Astrocyte (in vitro differentiated cells and primary cell): Measurements from ENCODE around the gene MT1E. TPM values are rescaled to one million over a fixed set of nuclear protein-coding genes. Genes with fewer than 3 reads are reported as not detected.

ENCODE experiments used
- DNase-seq: peaks from one replicate; pipeline ENCODE4 v3.0.0-alpha.2; 2010; ENCODE audit warnings: low read depth
- FAIRE-seq: peaks from 2 replicates; lab custom pipeline; 2011; peaks lifted over from hg19 to GRCh38; lab: Jason Lieb, UNC
- H2AFZ ChIP-seq: 2 replicates; pipeline ENCODE4 v1.6.0; 2012; ENCODE audit warnings: low read depth, low read length, inconsistent platforms
- H3K27ac ChIP-seq: 2 replicates; pipeline ENCODE4 v1.5.1; 2011; ENCODE audit warnings: low read depth, low read length, inconsistent platforms
- H3K27me3 ChIP-seq: 2 replicates; pipeline ENCODE4 v1.6.0; 2011; ENCODE audit warnings: low read length, inconsistent platforms; ENCODE audit not compliant: insufficient read depth
- H3K36me3 ChIP-seq: 2 replicates; pipeline ENCODE4 v1.5.1; 2011; ENCODE audit warnings: low read length, inconsistent platforms; ENCODE audit not compliant: insufficient read depth
- H3K4me1 ChIP-seq: 2 replicates; pipeline ENCODE4 v1.5.1; 2011; ENCODE audit warnings: low read length, inconsistent platforms; ENCODE audit not compliant: insufficient read depth
- H3K4me2 ChIP-seq: 2 replicates; pipeline ENCODE4 v1.6.0; 2012; ENCODE audit warnings: low read length, inconsistent platforms
- H3K4me3 ChIP-seq: 2 replicates; pipeline ENCODE4 v1.5.1; 2011; ENCODE audit warnings: low read depth, mild to moderate bottlenecking, low read length, inconsistent platforms; ENCODE audit not compliant: insufficient read depth
- H3K79me2 ChIP-seq: 2 replicates; pipeline ENCODE4 v1.6.0; 2012; ENCODE audit warnings: mild to moderate bottlenecking, low read length, inconsistent platforms; ENCODE audit not compliant: insufficient read depth
- H3K9ac ChIP-seq: 2 replicates; pipeline ENCODE4 v1.6.0; 2012; ENCODE audit warnings: mild to moderate bottlenecking, low read length, inconsistent platforms
- H3K9me3 ChIP-seq: 2 replicates; pipeline ENCODE4 v1.5.1; 2012; ENCODE audit warnings: low read depth, mild to moderate bottlenecking, low read length, inconsistent platforms; ENCODE audit not compliant: insufficient read depth
- H4K20me1 ChIP-seq: 2 replicates; pipeline ENCODE4 v1.6.0; 2012; ENCODE audit warnings: low read length, inconsistent platforms; ENCODE audit not compliant: insufficient read depth
- H3K27ac Mint-ChIP-seq: one replicate; pipeline ENCODE4 v1.8.0; 2021; ENCODE audit warnings: mild to moderate bottlenecking, mixed read lengths; ENCODE audit not compliant: unreplicated experiment
- H3K27me3 Mint-ChIP-seq: one replicate; pipeline ENCODE4 v1.8.0; 2021; ENCODE audit warnings: low read depth, mixed read lengths; ENCODE audit not compliant: unreplicated experiment
- H3K36me3 Mint-ChIP-seq: one replicate; pipeline ENCODE4 v1.8.0; 2021; ENCODE audit warnings: low read depth, mixed read lengths; ENCODE audit not compliant: unreplicated experiment
- H3K4me1 Mint-ChIP-seq: one replicate; pipeline ENCODE4 v1.8.0; 2021; ENCODE audit warnings: low read depth, mixed read lengths; ENCODE audit not compliant: unreplicated experiment
- H3K4me3 Mint-ChIP-seq: one replicate; pipeline ENCODE4 v1.8.0; 2021; ENCODE audit warnings: mild to moderate bottlenecking, moderate library complexity, mixed read lengths; ENCODE audit not compliant: unreplicated experiment
- H3K9me3 Mint-ChIP-seq: one replicate; pipeline ENCODE4 v1.8.0; 2021; ENCODE audit warnings: mild to moderate bottlenecking, mixed read lengths; ENCODE audit not compliant: unreplicated experiment
- EZH2 ChIP-seq: IDR thresholded peaks from 2 replicates; pipeline ENCODE4 v1.6.1; 2012; ENCODE audit warnings: mild to moderate bottlenecking, low read length, inconsistent platforms; ENCODE audit not compliant: insufficient read depth
- total RNA-seq: library from RNA; stranded (reverse); gene quantifications from 2 replicates; pipeline ENCODE4 v1.2.1, GENCODE V29; 2021
- TF ChIP-seq, protein P1 (sequence below): IDR thresholded peaks from 2 replicates; pipeline ENCODE4 v1.5.1; 2011; ENCODE audit warnings: low read depth, mild to moderate bottlenecking, inconsistent platforms, low read length, moderate library complexity; ENCODE audit not compliant: insufficient read depth

The MT1E gene
- total RNA-seq, 1 donor from 2014 or later: 11.9 TPM

DNA sequence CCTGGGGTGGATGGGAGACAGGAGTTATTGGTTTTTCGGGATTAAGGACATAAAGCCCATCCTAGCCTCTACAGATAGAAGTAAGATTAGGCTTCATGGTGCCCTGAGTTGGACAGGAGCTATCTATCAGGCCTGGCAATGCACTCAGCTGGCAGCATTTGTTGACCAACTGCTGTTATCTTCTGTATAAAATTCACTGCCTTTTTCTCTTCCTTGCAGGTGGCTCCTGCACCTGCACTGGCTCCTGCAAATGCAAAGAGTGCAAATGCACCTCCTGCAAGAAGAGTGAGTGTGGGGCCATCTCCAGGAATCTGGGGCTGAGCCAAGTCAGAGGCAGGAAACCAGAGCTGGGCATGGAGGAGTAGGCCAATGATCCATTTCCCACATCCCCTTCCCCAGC is 13.5 kb downstream of the MT1E start:
- Histone ChIP-seq H3K36me3 (no peaks in the 10 kb centered on the region), H3K4me1 (peaks cover 24% of the 10 kb centered on the region), H3K4me3 (no peak overlapping the region), H3K27ac (no peak overlapping the region), H3K79me2 (no peaks in the 10 kb centered on the region), H3K9me3 (no peaks in the 10 kb centered on the region), H3K9ac (no peak overlapping the region), H3K27me3 (peaks cover 99% of the 10 kb centered on the region), H3K4me2 (no peak overlapping the region), H2AFZ (no peak overlapping the region), H4K20me1 (no peaks in the 10 kb centered on the region)
- no peak overlapping the region for H3K27ac Mint-ChIP-seq
- FAIRE-seq (no peak), DNase-seq (no peak)
- no peak overlapping the region for H3K4me3 Mint-ChIP-seq
- TF ChIP-seq, protein P1, sequence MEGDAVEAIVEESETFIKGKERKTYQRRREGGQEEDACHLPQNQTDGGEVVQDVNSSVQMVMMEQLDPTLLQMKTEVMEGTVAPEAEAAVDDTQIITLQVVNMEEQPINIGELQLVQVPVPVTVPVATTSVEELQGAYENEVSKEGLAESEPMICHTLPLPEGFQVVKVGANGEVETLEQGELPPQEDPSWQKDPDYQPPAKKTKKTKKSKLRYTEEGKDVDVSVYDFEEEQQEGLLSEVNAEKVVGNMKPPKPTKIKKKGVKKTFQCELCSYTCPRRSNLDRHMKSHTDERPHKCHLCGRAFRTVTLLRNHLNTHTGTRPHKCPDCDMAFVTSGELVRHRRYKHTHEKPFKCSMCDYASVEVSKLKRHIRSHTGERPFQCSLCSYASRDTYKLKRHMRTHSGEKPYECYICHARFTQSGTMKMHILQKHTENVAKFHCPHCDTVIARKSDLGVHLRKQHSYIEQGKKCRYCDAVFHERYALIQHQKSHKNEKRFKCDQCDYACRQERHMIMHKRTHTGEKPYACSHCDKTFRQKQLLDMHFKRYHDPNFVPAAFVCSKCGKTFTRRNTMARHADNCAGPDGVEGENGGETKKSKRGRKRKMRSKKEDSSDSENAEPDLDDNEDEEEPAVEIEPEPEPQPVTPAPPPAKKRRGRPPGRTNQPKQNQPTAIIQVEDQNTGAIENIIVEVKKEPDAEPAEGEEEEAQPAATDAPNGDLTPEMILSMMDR: no peak
- no peak for TF ChIP-seq EZH2
- H3K9me3 Mint-ChIP-seq: no peaks in the 10 kb centered on the region
- H3K4me1 Mint-ChIP-seq: peaks cover 4% of the 10 kb centered on the region
- H3K36me3 Mint-ChIP-seq: no peaks in the 10 kb centered on the region
- H3K27me3 Mint-ChIP-seq: peaks cover 91% of the 10 kb centered on the region

DNA sequence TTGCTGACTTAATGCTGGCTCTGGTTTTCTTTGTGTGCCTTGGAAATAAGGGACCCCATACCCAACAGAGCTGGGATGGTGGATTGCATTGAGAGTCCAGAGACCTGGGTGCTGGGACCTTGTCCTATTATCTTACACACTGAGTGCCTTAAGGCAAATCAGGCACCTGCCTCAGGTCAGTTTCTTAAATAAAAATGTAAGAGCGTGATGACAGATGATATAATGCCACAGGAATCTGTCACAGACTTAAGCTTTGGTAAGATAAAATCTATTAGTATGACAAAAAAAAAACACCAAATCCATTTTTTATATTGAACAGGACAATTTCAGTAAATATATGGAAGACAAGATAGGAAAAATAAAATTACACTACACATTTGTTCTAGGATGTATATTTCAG is 14.5 kb downstream of the MT1E start:
- no peaks in the 10 kb centered on the region for H3K36me3 Mint-ChIP-seq
- Histone ChIP-seq H3K4me1 (peaks cover 21% of the 10 kb centered on the region), H3K36me3 (no peaks in the 10 kb centered on the region), H3K4me3 (no peak overlapping the region), H3K4me2 (no peak overlapping the region), H3K9ac (no peak overlapping the region), H2AFZ (no peak overlapping the region), H3K79me2 (no peaks in the 10 kb centered on the region), H3K9me3 (no peaks in the 10 kb centered on the region), H3K27ac (no peak overlapping the region), H3K27me3 (peaks cover 99% of the 10 kb centered on the region), H4K20me1 (no peaks in the 10 kb centered on the region)
- H3K9me3 Mint-ChIP-seq: no peaks in the 10 kb centered on the region
- H3K4me3 Mint-ChIP-seq: no peak overlapping the region
- no peak overlapping the region for H3K27ac Mint-ChIP-seq
- DNase-seq (no peak), FAIRE-seq (no peak)
- peak; percentile 4 for TF ChIP-seq EZH2
- TF ChIP-seq, protein P1: no peak
- peaks cover 1% of the 10 kb centered on the region for H3K4me1 Mint-ChIP-seq
- peaks cover 91% of the 10 kb centered on the region for H3K27me3 Mint-ChIP-seq

DNA sequence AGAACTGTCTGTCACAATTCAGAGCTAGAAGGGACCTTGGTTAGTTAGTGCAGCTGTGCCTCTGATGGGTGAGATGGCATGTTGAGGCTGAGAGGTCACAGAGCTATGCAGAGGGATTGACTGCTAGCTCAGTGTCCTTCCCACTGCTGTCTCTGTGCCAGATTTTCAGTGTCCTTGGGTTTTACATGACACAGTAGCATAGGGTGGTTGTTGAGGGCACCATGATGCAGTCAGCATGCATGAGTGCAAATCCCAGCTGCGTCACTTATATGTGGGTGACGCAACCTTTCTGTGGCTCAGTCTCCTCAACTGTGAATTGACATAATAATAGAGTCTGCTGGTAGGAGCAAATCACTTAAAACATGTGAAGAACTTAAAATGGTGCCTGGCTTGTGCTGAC is 15.6 kb downstream of the MT1E start:
- Mint-ChIP-seq H3K4me3 (no peak overlapping the region), H3K36me3 (no peaks in the 10 kb centered on the region), H3K4me1 (no peaks in the 10 kb centered on the region), H3K27ac (no peak overlapping the region), H3K27me3 (peaks cover 94% of the 10 kb centered on the region), H3K9me3 (no peaks in the 10 kb centered on the region)
- no peak overlapping the region for H2AFZ ChIP-seq
- DNase-seq (no peak), FAIRE-seq (no peak)
- peaks cover 15% of the 10 kb centered on the region for H3K4me1 ChIP-seq
- no peaks in the 10 kb centered on the region for H3K79me2 ChIP-seq
- H3K4me3 ChIP-seq: no peak overlapping the region
- H3K9me3 ChIP-seq: no peaks in the 10 kb centered on the region
- no peak for TF ChIP-seq EZH2
- TF ChIP-seq, protein P1: no peak
- no peaks in the 10 kb centered on the region for H4K20me1 ChIP-seq
- peaks cover 99% of the 10 kb centered on the region for H3K27me3 ChIP-seq
- no peak overlapping the region for H3K4me2 ChIP-seq
- no peaks in the 10 kb centered on the region for H3K36me3 ChIP-seq
- H3K27ac ChIP-seq: no peak overlapping the region
- H3K9ac ChIP-seq: no peak overlapping the region
